Uterus (tissue), 4 donors: ENCODE measurements around the gene RAB44. TPM values are rescaled to one million over a fixed set of nuclear protein-coding genes. Genes with fewer than 3 reads are reported as not detected.

Source experiments
- DNase-seq, 2 donors: peaks; one replicate each; pipeline ENCODE4 v3.0.0-alpha.2; 2019 to 2020
- H3K27ac ChIP-seq, 2 donors: fragments of 200-600 bp; sonication (generic); 1 replicate in 1 of 2; 2 replicates in 1 of 2; pipeline ENCODE4 v1.5.1; 2016 to 2018
- H3K27me3 ChIP-seq, 2 donors: fragments of 200-600 bp; sonication (generic); one replicate each; pipeline ENCODE4 v1.5.1; 2018 to 2019; ENCODE audit warnings: control low read depth in 1 of 2
- H3K36me3 ChIP-seq, 2 donors: fragments of 200-600 bp; sonication (generic); one replicate each; pipeline ENCODE4 v1.5.1; 2019; ENCODE audit warnings: control low read depth in 1 of 2
- H3K4me1 ChIP-seq, 2 donors: fragments of 200-600 bp; sonication (generic); one replicate each; pipeline ENCODE4 v1.5.1; 2018 to 2019; ENCODE audit warnings: control low read depth in 1 of 2
- H3K4me3 ChIP-seq, 2 donors: fragments of 200-600 bp; sonication (generic); 1 replicate in 1 of 2; 2 replicates in 1 of 2; pipeline ENCODE4 v1.5.1; 2018 to 2019; ENCODE audit warnings: mild to moderate bottlenecking in 1 of 2
- H3K9me3 ChIP-seq, 2 donors: fragments of 200-600 bp; sonication (generic); one replicate each; pipeline ENCODE4 v1.5.1; 2019; ENCODE audit warnings: control low read depth in 1 of 2
- CTCF ChIP-seq, 4 experiments: fragments of 200-600 bp in 2 of 4; fragments of 450-650 bp in 2 of 4; sonication (generic) in 2 of 4; IDR thresholded peaks; one replicate each; pipeline ENCODE4 v1.5.1; 2016 to 2019; ENCODE audit warnings: antibody characterized with exemption in 4 of 4, mild to moderate bottlenecking in 2 of 4, moderate library complexity in 1 of 4
- POLR2A ChIP-seq, 2 donors: fragments of 450-650 bp; IDR thresholded peaks; one replicate each; pipeline ENCODE4 v1.6.1; 2016; ENCODE audit warnings: antibody characterized with exemption in 2 of 2, mild to moderate bottlenecking in 1 of 2, moderate library complexity in 1 of 2
- intact Hi-C: fragments of 100-400 bp; cut with DNase I; formaldehyde crosslinking; loops from one replicate; pipeline ENCODE4 v1.15.1; 2023; ENCODE audit warnings: low total_unique reads
- total RNA-seq, 4 donors: library from RNA; depleted of rRNA in 3 of 4; stranded (reverse); fragments of >200 nt in 3 of 4; gene quantifications; one replicate each; pipeline versions ENCODE4 v1.1.0 to v1.2.4, GENCODE V29; 2014 to 2023
- donor health status: DM: yes; HTN: yes; CAD: no.

RAB44 gene
- total RNA-seq, 4 donors from 2014 or later: 0.37 TPM; not detected in 3

DNA sequence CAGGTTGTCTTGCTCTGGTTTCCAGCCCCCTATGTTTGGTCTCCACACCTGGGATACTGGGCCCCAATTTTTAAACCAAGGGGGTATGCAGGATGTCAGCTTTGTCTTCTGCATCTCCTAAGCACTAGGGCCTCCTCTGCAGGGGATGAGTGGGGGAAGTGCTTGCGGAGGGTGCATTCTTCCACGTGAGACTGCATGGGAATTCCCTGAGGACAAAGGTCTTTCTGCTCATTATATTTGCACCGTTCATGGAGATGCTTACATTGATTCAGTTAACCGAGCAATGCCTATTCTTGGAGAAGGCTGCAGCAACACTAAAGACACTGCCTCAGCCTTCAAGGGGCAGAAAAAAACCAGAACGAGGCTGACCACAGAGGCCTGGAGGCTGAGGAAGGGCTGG is 45.4 kb downstream of the RAB44 start:
- Histone ChIP-seq H3K9me3 (no peaks in the 10 kb centered on the region), H3K4me1 (no peaks in the 10 kb centered on the region), H3K36me3 (no peaks in the 10 kb centered on the region), H3K27me3 (no peaks in the 10 kb centered on the region), H3K27ac (no peak overlapping the region), H3K4me3 (no peak overlapping the region)
- no peak for DNase-seq
- TF ChIP-seq POLR2A (IDR thresholded peaks at IDR 0.05) (no peak), CTCF (IDR thresholded peaks at IDR 0.05) (no peak)
- intact Hi-C loops: no loop called here

DNA sequence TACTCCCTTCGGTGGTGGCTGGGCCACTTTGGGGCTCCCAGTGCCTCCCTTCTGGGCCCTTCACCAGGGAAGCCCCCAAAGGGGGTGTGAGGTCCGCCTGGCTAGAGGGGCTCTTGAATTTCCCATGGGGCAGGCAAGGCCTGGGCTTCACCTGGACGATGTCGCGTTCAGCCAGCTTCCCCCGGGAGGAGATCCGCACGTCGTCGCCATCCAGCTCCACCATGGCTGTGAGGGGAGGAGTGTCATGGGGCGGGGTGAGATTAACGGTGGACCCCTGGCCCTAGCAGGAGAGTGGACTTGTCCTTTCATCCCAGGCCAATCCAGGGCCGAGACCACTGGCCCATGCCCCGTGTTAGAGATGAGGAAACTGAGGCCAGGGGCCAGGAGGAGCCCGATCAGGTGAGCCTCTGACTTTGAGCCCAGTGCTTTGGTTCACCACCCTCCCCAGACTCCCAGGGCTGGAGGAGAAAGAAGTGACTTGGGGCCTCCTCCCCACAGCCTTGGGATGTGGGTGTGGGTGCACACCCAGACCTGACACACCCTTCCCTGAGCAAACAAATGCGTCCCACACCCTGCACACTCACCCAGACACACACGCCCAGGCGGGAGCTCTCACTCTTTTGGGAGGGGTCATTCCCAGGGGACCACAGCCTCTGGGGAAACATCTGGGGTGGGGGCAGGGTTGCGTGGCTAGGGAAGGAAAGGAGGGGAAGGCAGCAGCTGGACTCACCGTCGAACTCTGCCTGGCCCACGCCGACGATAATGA is 46.1 kb downstream of the RAB44 start:
- DNase-seq: no peak
- Histone ChIP-seq H3K27me3 (no peaks in the 10 kb centered on the region), H3K4me1 (no peaks in the 10 kb centered on the region), H3K36me3 (no peaks in the 10 kb centered on the region), H3K9me3 (peaks cover 0 to 3% of the 10 kb centered on the region in 2 donors), H3K4me3 (no peak overlapping the region), H3K27ac (no peak overlapping the region)
- intact Hi-C loops: no loop called here
- no peak for TF ChIP-seq POLR2A (IDR thresholded peaks at IDR 0.05)
- TF ChIP-seq CTCF (IDR thresholded peaks at IDR 0.05): no peak

DNA sequence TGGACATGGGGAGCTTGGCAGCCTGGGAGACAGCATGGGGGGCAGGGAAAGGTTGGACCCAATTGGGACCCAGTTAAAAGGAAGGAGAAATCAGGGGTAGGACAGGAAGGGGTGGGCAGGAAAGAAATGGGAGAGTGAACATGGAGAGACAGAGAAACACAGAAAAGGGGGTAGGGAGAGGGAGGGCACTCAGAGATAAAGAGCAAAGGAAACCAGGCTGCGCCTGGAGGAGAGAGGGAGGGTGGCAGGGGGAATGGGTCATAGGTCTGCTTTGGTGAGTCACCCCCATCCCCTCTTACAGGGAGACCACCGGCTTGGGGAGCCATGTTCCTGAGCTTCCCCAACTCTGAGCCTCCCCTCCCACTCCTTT is 46.7 kb downstream of the RAB44 start:
- no peak for DNase-seq
- H3K9me3 ChIP-seq: peaks cover 0 to 4% of the 10 kb centered on the region in 2 donors
- intact Hi-C loops: no loop called here
- TF ChIP-seq CTCF (IDR thresholded peaks at IDR 0.05) (no peak), POLR2A (IDR thresholded peaks at IDR 0.05) (no peak)
- no peaks in the 10 kb centered on the region for H3K27me3 ChIP-seq
- H3K4me3 ChIP-seq: no peak overlapping the region
- H3K36me3 ChIP-seq: no peaks in the 10 kb centered on the region
- H3K4me1 ChIP-seq: no peaks in the 10 kb centered on the region
- H3K27ac ChIP-seq: no peak overlapping the region

- Histone ChIP-seq H3K27ac (no peak overlapping the region), H3K27me3 (no peaks in the 10 kb centered on the region), H3K9me3 (peaks cover 0 to 4% of the 10 kb centered on the region in 2 donors), H3K4me3 (no peak overlapping the region), H3K4me1 (no peaks in the 10 kb centered on the region), H3K36me3 (no peaks in the 10 kb centered on the region)
- intact Hi-C loops: no loop called here
- no peak for DNase-seq
- no peak for TF ChIP-seq CTCF (IDR thresholded peaks at IDR 0.05)
- TF ChIP-seq POLR2A (IDR thresholded peaks at IDR 0.05): no peak
These were observed 47.7 kb downstream of the RAB44 start for GRCh38 chr6:36745283-36745682.

DNA sequence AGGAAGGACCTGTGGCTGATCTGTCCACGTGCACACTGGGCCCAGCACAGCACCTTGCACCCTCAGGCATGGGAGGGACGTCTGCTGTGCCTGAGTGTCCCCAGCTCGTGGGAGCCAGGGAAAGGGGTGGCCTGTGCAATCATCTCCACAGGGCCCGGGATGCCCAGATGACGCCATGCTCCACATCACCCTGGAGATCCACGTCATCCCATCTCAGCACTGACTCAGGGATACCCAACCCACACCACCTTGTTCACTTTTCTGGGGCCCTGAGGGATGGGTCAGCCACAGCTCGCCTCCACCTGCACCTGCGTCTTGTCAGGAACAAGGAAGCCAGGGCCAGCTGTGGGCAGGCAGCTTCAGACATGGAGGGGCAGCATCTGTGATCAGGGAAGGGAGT is 48.2 kb downstream of the RAB44 start:
- H3K4me3 ChIP-seq: no peak overlapping the region
- H3K9me3 ChIP-seq: peaks cover 0 to 4% of the 10 kb centered on the region in 2 donors
- H3K27me3 ChIP-seq: no peaks in the 10 kb centered on the region
- TF ChIP-seq POLR2A (IDR thresholded peaks at IDR 0.05) (no peak), CTCF (IDR thresholded peaks at IDR 0.05) (no peak)
- no peaks in the 10 kb centered on the region for H3K36me3 ChIP-seq
- no peaks in the 10 kb centered on the region for H3K4me1 ChIP-seq
- intact Hi-C loops: no loop called here
- no peak for DNase-seq
- no peak overlapping the region for H3K27ac ChIP-seq
